ENCODE results near the gene CFAP92.

- TF ChIP-seq CTCF (IDR thresholded peaks at IDR 0.05; ENCODE audit: low read length) (no peak), EZH2phosphoT487 (IDR thresholded peaks at IDR 0.05; ENCODE audit: low read length) (no peak), EZH2 (optimal IDR thresholded peaks at IDR 0.05; ENCODE audit: low read depth, low read length) (no peak)
Observed at GRCh38 chr3:128929364-128929763, 64.5 kb downstream of the CFAP92 start.

Data from MM.1S (cell line).